ENCODE measurements around the gene PARVA. TPM values are rescaled to one million over a fixed set of nuclear protein-coding genes. Genes with fewer than 3 reads are reported as not detected.
A peak's percentile ranks its signal among the peaks of the same experiment; 100 is the strongest.

PARVA gene
- 39.6 and 45.9 TPM in 2 replicates for total RNA-seq

- DNase-seq (ENCODE audit: low read depth), result no peak
- no peaks in the 10 kb centered on the region for H3K36me3 ChIP-seq (ENCODE audit: control insufficient read depth, insufficient read depth, low read length)
- no peaks in the 10 kb centered on the region for H3K27me3 ChIP-seq (ENCODE audit: control insufficient read depth, insufficient read depth, low read length)
- no peak for TF ChIP-seq CTCF (IDR thresholded peaks at IDR 0.05; ENCODE audit: insufficient read depth, low read length, poor library complexity, severe bottlenecking)
- peak within 1 kb of the TSS; percentile 80 for H3K4me3 ChIP-seq (ENCODE audit: low read depth, low read length)
Observed at GRCh38 chr11:12377106-12377823, at the start of gene PARVA. Gene PARVA (plus strand): TSS chr11:12377571. CDS start chr11:12377648, 77 bp downstream.

- H3K36me3 ChIP-seq (ENCODE audit: control insufficient read depth, insufficient read depth, low read length), result no peaks in the 10 kb centered on the region
- no peak for TF ChIP-seq CTCF (IDR thresholded peaks at IDR 0.05; ENCODE audit: insufficient read depth, low read length, poor library complexity, severe bottlenecking)
Observed at GRCh38 chr11:12329169-12329568, 48.2 kb upstream of the PARVA start.

GRCh38 chr11:12329797-12330196 is 47.6 kb upstream of the PARVA start:
- no peak for TF ChIP-seq CTCF (IDR thresholded peaks at IDR 0.05; ENCODE audit: insufficient read depth, low read length, poor library complexity, severe bottlenecking)

More at GRCh38 chr11:12329169-12329568, 48.2 kb upstream of the PARVA start:
- DNase-seq (ENCODE audit: low read depth), result no peak
- H3K27me3 ChIP-seq (ENCODE audit: control insufficient read depth, insufficient read depth, low read length), result no peaks in the 10 kb centered on the region
- no peak overlapping the region for H3K4me3 ChIP-seq (ENCODE audit: low read depth, low read length)

GRCh38 chr11:12330485-12331231 is 46.7 kb upstream of the PARVA start:
- no peak for DNase-seq (ENCODE audit: low read depth)
- no peaks in the 10 kb centered on the region for H3K36me3 ChIP-seq (ENCODE audit: control insufficient read depth, insufficient read depth, low read length)
- H3K27me3 ChIP-seq (ENCODE audit: control insufficient read depth, insufficient read depth, low read length), result no peaks in the 10 kb centered on the region
- no peak overlapping the region for H3K4me3 ChIP-seq (ENCODE audit: low read depth, low read length)
- TF ChIP-seq CTCF (IDR thresholded peaks at IDR 0.05; ENCODE audit: insufficient read depth, low read length, poor library complexity, severe bottlenecking), result no peak

More at GRCh38 chr11:12329797-12330196, 47.6 kb upstream of the PARVA start:
- H3K36me3 ChIP-seq (ENCODE audit: control insufficient read depth, insufficient read depth, low read length), result no peaks in the 10 kb centered on the region
- H3K4me3 ChIP-seq (ENCODE audit: low read depth, low read length), result no peak overlapping the region
- no peak for DNase-seq (ENCODE audit: low read depth)
- H3K27me3 ChIP-seq (ENCODE audit: control insufficient read depth, insufficient read depth, low read length), result no peaks in the 10 kb centered on the region

GRCh38 chr11:12331239-12331874 is 46.0 kb upstream of the PARVA start:
- peak; percentile 48 for DNase-seq (ENCODE audit: low read depth)
- H3K4me3 ChIP-seq (ENCODE audit: low read depth, low read length), result no peak overlapping the region
- peak; percentile 63 for TF ChIP-seq CTCF (IDR thresholded peaks at IDR 0.05; ENCODE audit: insufficient read depth, low read length, poor library complexity, severe bottlenecking)
- H3K27me3 ChIP-seq (ENCODE audit: control insufficient read depth, insufficient read depth, low read length), result no peaks in the 10 kb centered on the region
- no peaks in the 10 kb centered on the region for H3K36me3 ChIP-seq (ENCODE audit: control insufficient read depth, insufficient read depth, low read length)
